ENCODE data around the gene SNX7.

- no peak for TF ChIP-seq CTCF (IDR thresholded peaks at IDR 0.05)
- no peak for TF ChIP-seq POLR2A (IDR thresholded peaks at IDR 0.05)
Measured at GRCh38 chr1:98754176-98754575, 92.7 kb downstream of the SNX7 start.
